ENCODE data around the gene NDC80.

The NDC80 gene

GRCh38 chr18:2656981-2657512 lies 85.7 kb downstream of the NDC80 start:
- H3K4me1 ChIP-seq (ENCODE audit: control insufficient read depth, insufficient read depth, low read length) = peaks cover 7% of the 10 kb centered on the region
- peak overlapping the region; percentile 99 for H3K27ac ChIP-seq (ENCODE audit: extremely low read depth, low read depth, low read length)
- H3K36me3 ChIP-seq (ENCODE audit: control insufficient read depth in 2 of 2, insufficient read depth in 1 of 2, low read length in 2 of 2) = peaks cover 0 to 3% of the 10 kb centered on the region in 2 experiments; a peak in 1 of 3 replicates
- ChIA-PET CTCF (interaction anchor here (0.6 to 0.9 kb wide), 2 partner anchors 8 to 589 kb away, joined by 3 to 4 read pairs; no protein-coding TSS in a partner anchor), POLR2A (interaction anchor here (0.6 to 2.6 kb wide), 12 partner anchors 12 to 302 kb away, joined by 3 to 12 read pairs (median 4); partner anchors contain the start of genes METTL4 and NDC80)
- no peaks in the 10 kb centered on the region for H3K9me3 ChIP-seq (ENCODE audit: control insufficient read depth, insufficient read depth, low read depth, low read length)
- TF ChIP-seq ZNF585B (tag by site-specific recombination; IDR thresholded peaks at IDR 0.05) (no peak), ZBTB26 (tag by site-specific recombination; optimal IDR thresholded peaks at IDR 0.05) (no peak), ZBTB7A (tag by site-specific recombination; IDR thresholded peaks at IDR 0.05; ENCODE audit: low read depth) (no peak), ZNF114 (tag by site-specific recombination; IDR thresholded peaks at IDR 0.05) (no peak), PRDM1 (tag by site-specific recombination; IDR thresholded peaks at IDR 0.05) (peak; percentile 80), ZNF169 (tag by site-specific recombination; IDR thresholded peaks at IDR 0.05) (no peak), ZSCAN16 (tag by site-specific recombination; IDR thresholded peaks at IDR 0.05) (no peak), PRDM6 (tag by site-specific recombination; IDR thresholded peaks at IDR 0.05) (peak; percentile 58; the same call in 1 of the 2 replicates), ZNF366 (tag by site-specific recombination; conservative IDR thresholded peaks at IDR 0.05) (peak; percentile 22; the same call in 1 of the 2 replicates)
- peak overlapping the region; percentile 93 for H3K4me3 ChIP-seq (ENCODE audit: low read depth, low read length)

- H3K4me1 ChIP-seq (ENCODE audit: control insufficient read depth, insufficient read depth, low read length) = peaks cover 7% of the 10 kb centered on the region
- H3K27ac ChIP-seq (ENCODE audit: extremely low read depth, low read depth, low read length) = peak overlapping the region; percentile 42; the same call in 1 of the 2 replicates
- ChIA-PET POLR2A (interaction anchor here (1.1 to 2.6 kb wide), 3 partner anchors 19 to 87 kb away, joined by 3 to 12 read pairs (median 3); partner anchors contain the start of genes METTL4 and NDC80), CTCF (interaction anchor here (0.5 kb wide), 1 partner anchor 46 kb away, joined by 3 read pairs; no protein-coding TSS in a partner anchor)
- H3K4me3 ChIP-seq (ENCODE audit: low read depth, low read length) = peak overlapping the region; percentile 93
- H3K9me3 ChIP-seq (ENCODE audit: control insufficient read depth, insufficient read depth, low read depth, low read length) = no peaks in the 10 kb centered on the region
- H3K36me3 ChIP-seq (ENCODE audit: control insufficient read depth in 2 of 2, insufficient read depth in 1 of 2, low read length in 2 of 2) = peaks cover 0 to 3% of the 10 kb centered on the region in 2 experiments; a peak in 1 of 3 replicates
- TF ChIP-seq SETDB1 (IDR thresholded peaks at IDR 0.05; ENCODE audit: insufficient read length, low read length) (no peak), SP7 (tag by site-specific recombination; IDR thresholded peaks at IDR 0.05) (peak; percentile 75), ZNF16 (tag by site-specific recombination; IDR thresholded peaks at IDR 0.05; ENCODE audit: low read depth) (no peak), ZNF335 (tag by site-specific recombination; conservative IDR thresholded peaks at IDR 0.05) (no peak), ZNF362 (tag by site-specific recombination; IDR thresholded peaks at IDR 0.05) (no peak), ZNF202 (tag by site-specific recombination; IDR thresholded peaks at IDR 0.05; ENCODE audit: borderline replicate concordance) (no peak), ZNF521 (tag by site-specific recombination; IDR thresholded peaks at IDR 0.05) (no peak), ZNF629 (tag by site-specific recombination; IDR thresholded peaks at IDR 0.05) (peak; percentile 65; the same call in 1 of the 2 replicates), HOXD13 (CRISPR knock-in tag; IDR thresholded peaks at IDR 0.05; ENCODE audit: borderline replicate concordance) (no peak), ZNF701 (tag by site-specific recombination; IDR thresholded peaks at IDR 0.05) (no peak), ZNF433 (tag by site-specific recombination; IDR thresholded peaks at IDR 0.05; ENCODE audit: low read depth) (no peak), ATF2 (tag by site-specific recombination; IDR thresholded peaks at IDR 0.05; ENCODE audit: low read depth) (no peak), ZNF211 (tag by site-specific recombination; IDR thresholded peaks at IDR 0.05; ENCODE audit: low read depth) (no peak), ZNF19 (tag by site-specific recombination; IDR thresholded peaks at IDR 0.05; ENCODE audit: low read depth) (no peak), HIC1 (tag by site-specific recombination; IDR thresholded peaks at IDR 0.05) (no peak), ZSCAN23 (tag by site-specific recombination; IDR thresholded peaks at IDR 0.05) (no peak), ZFP37 (tag by site-specific recombination; IDR thresholded peaks at IDR 0.05) (no peak), ZNF138 (tag by site-specific recombination; IDR thresholded peaks at IDR 0.05; ENCODE audit: borderline replicate concordance) (no peak)
These were observed 86.6 kb downstream of the NDC80 start for GRCh38 chr18:2657788-2658458.
